Neural cell (in vitro differentiated cells): ENCODE measurements around the gene TACC2. TPM values are rescaled to one million over a fixed set of nuclear protein-coding genes. Genes with fewer than 3 reads are reported as not detected.
"Not testable (repeated sequence)": the region's sequence is repeated elsewhere in the genome, so short reads cannot be mapped to it uniquely, and the experiment has no call there.

Experiments
- H2AFZ ChIP-seq: fragments of 200-600, 300-800 bp; sonication (generic), shearing (Covaris generic); 2 replicates; pipeline ENCODE4 v1.6.0; 2014; ENCODE audit warnings: low read depth, mild to moderate bottlenecking, antibody characterized with exemption, low read length, moderate library complexity
- H3F3A ChIP-seq: fragments of 200-600 bp; shearing (Covaris generic); 2 replicates; pipeline ENCODE4 v1.6.1; 2016; ENCODE audit warnings: mild to moderate bottlenecking, moderate library complexity, mixed read lengths, antibody characterized with exemption, low read length; ENCODE audit not compliant: insufficient read depth, poor library complexity, severe bottlenecking
- H3K27ac ChIP-seq: fragments of 200-600, 300-800 bp; sonication (generic), shearing (Covaris generic); 2 replicates; pipeline ENCODE4 v1.5.1; 2014; ENCODE audit warnings: mild to moderate bottlenecking, low read length, moderate library complexity
- H3K27me3 ChIP-seq: fragments of 300-800, 200-600 bp; sonication (generic), shearing (Covaris generic); 2 replicates; pipeline ENCODE4 v1.6.0; 2014; ENCODE audit warnings: mild to moderate bottlenecking, low read depth, low read length, moderate library complexity; ENCODE audit not compliant: insufficient read depth
- H3K36me3 ChIP-seq: fragments of 300-800, 200-600 bp; sonication (generic), shearing (Covaris generic); 2 replicates; pipeline ENCODE4 v1.5.1; 2014; ENCODE audit warnings: mild to moderate bottlenecking, antibody characterized with exemption, low read length, moderate library complexity; ENCODE audit not compliant: insufficient read depth
- H3K4me2 ChIP-seq: fragments of 300-800, 200-600 bp; sonication (generic), shearing (Covaris generic); 2 replicates; pipeline ENCODE4 v1.6.0; 2014; ENCODE audit warnings: mild to moderate bottlenecking, low read length
- H3K4me3 ChIP-seq: fragments of 300-800, 200-600 bp; sonication (generic), shearing (Covaris generic); 2 replicates; pipeline ENCODE4 v1.5.1; 2014; ENCODE audit warnings: mild to moderate bottlenecking, low read length, moderate library complexity
- H3K79me2 ChIP-seq: fragments of 200-600 bp; shearing (Covaris generic); replicated peaks from 2 replicates; pipeline ENCODE4 v1.6.0; 2014; ENCODE audit warnings: mild to moderate bottlenecking, low read length, moderate library complexity; ENCODE audit not compliant: insufficient read depth
- H3K9ac ChIP-seq: fragments of 300-800, 200-600 bp; sonication (generic), shearing (Covaris generic); 2 replicates; pipeline ENCODE4 v1.6.1; 2016; ENCODE audit warnings: mild to moderate bottlenecking, low read length, mixed read lengths
- H3K9me2 ChIP-seq: fragments of 200-600 bp; shearing (Covaris generic); 2 replicates; pipeline ENCODE4 v1.6.1; 2016; ENCODE audit warnings: mild to moderate bottlenecking, low read length, mixed read lengths; ENCODE audit not compliant: insufficient read depth
- H3K9me3 ChIP-seq: fragments of 200-600, 300-800 bp; sonication (generic), shearing (Covaris generic); 2 replicates; pipeline ENCODE4 v1.6.1; 2016; ENCODE audit warnings: mild to moderate bottlenecking, mixed run types, low read length, moderate library complexity, mixed read lengths
- H4K20me1 ChIP-seq: fragments of 200-600 bp; shearing (Covaris generic); 2 replicates; pipeline ENCODE4 v1.6.1; 2016; ENCODE audit warnings: mild to moderate bottlenecking, mixed run types; ENCODE audit not compliant: insufficient read depth
- EP300 ChIP-seq: fragments of 450-650 bp; conservative IDR thresholded peaks from 2 replicates; pipeline ENCODE4 v1.6.1; 2014; ENCODE audit warnings: antibody characterized with exemption, mild to moderate bottlenecking, moderate library complexity; ENCODE audit not compliant: poor library complexity, severe bottlenecking
- EZH2 ChIP-seq: fragments of 200-600, 300-800 bp; shearing (Covaris generic), sonication (generic); IDR thresholded peaks from 2 replicates; pipeline ENCODE4 v1.6.1; 2014; ENCODE audit warnings: antibody characterized with exemption, low read length, borderline replicate concordance, mild to moderate bottlenecking; ENCODE audit not compliant: insufficient read depth, poor library complexity, severe bottlenecking
- MXI1 ChIP-seq: fragments of 450-650 bp; conservative IDR thresholded peaks from 2 replicates; pipeline ENCODE4 v1.6.1; 2014; ENCODE audit warnings: antibody characterized with exemption, mild to moderate bottlenecking; ENCODE audit not compliant: poor library complexity, severe bottlenecking
- POLR2AphosphoS5 ChIP-seq: IDR thresholded peaks from 2 replicates; pipeline ENCODE4 v1.6.1; 2012
- RAD21 ChIP-seq: fragments of 450-650 bp; conservative IDR thresholded peaks from 2 replicates; pipeline ENCODE4 v1.6.1; 2014; ENCODE audit warnings: antibody characterized with exemption, mild to moderate bottlenecking, moderate library complexity
- REST ChIP-seq: IDR thresholded peaks from 2 replicates; pipeline ENCODE4 v1.6.1; 2012; ENCODE audit warnings: borderline replicate concordance
- SMC3 ChIP-seq: fragments of 450-650 bp; conservative IDR thresholded peaks from 2 replicates; pipeline ENCODE4 v1.6.1; 2014; ENCODE audit warnings: antibody characterized with exemption, mild to moderate bottlenecking, moderate library complexity; ENCODE audit not compliant: poor library complexity
- TAF1 ChIP-seq: IDR thresholded peaks from 2 replicates; pipeline ENCODE4 v1.6.1; 2012; ENCODE audit warnings: low read depth
- polyA plus RNA-seq: library from polyadenylated mRNA; depleted of rRNA; stranded (reverse); fragments of >200 nt; gene quantifications from 2 replicates; pipeline ENCODE4 v1.2.3, GENCODE V29; 2014
- TF ChIP-seq, protein P1 (sequence below): fragments of 450-650 bp; IDR thresholded peaks from 2 replicates; pipeline ENCODE4 v1.5.1; 2014; ENCODE audit warnings: antibody characterized with exemption, mild to moderate bottlenecking, moderate library complexity; ENCODE audit not compliant: poor library complexity, severe bottlenecking

TACC2 gene
- polyA plus RNA-seq, 1 donor from 2014 or later, result 17.6 TPM

DNA sequence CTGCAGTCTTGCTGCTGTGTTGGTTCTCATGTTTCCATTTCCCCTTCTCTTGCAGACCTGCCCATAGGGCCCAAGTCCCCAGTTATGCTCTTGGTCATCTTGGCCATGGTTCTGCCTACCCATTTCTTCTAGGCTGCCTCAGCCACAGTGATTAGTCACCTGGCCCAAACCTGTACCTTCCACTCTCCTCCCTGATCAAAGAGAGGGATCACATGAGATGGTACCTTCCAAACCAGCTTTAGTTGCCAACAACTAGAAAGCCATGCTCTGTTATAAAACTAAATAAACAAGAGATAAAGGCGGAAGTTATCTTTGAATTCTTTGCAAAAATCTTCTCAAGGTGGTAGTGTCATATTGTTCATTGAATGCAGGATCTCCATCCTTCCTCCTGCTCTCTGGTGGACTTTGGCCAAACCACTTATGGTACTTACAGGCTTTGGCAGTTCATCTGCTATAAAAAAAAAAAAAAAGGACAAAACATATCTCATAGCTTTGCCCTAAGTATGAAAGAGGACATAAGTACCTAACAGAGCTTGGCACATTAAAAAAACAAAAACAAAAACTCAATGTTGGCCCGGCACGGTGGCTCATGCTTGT lies 25.8 kb downstream of the TACC2 start:
- TF ChIP-seq REST, result no peak
- no peak for TF ChIP-seq POLR2AphosphoS5
- TF ChIP-seq TAF1, result no peak
- TF ChIP-seq EP300, result no peak
- TF ChIP-seq, protein P1, sequence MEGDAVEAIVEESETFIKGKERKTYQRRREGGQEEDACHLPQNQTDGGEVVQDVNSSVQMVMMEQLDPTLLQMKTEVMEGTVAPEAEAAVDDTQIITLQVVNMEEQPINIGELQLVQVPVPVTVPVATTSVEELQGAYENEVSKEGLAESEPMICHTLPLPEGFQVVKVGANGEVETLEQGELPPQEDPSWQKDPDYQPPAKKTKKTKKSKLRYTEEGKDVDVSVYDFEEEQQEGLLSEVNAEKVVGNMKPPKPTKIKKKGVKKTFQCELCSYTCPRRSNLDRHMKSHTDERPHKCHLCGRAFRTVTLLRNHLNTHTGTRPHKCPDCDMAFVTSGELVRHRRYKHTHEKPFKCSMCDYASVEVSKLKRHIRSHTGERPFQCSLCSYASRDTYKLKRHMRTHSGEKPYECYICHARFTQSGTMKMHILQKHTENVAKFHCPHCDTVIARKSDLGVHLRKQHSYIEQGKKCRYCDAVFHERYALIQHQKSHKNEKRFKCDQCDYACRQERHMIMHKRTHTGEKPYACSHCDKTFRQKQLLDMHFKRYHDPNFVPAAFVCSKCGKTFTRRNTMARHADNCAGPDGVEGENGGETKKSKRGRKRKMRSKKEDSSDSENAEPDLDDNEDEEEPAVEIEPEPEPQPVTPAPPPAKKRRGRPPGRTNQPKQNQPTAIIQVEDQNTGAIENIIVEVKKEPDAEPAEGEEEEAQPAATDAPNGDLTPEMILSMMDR, result no peak
- H3K4me2 ChIP-seq, result no peak overlapping the region
- no peak overlapping the region for H3K4me3 ChIP-seq
- no peaks in the 10 kb centered on the region for H3K9me3 ChIP-seq
- no peaks in the 10 kb centered on the region for H3F3A ChIP-seq
- no peaks in the 10 kb centered on the region for H3K27me3 ChIP-seq
- H3K27ac ChIP-seq, result no peak overlapping the region
- no peaks in the 10 kb centered on the region for H3K9me2 ChIP-seq
- no peaks in the 10 kb centered on the region for H4K20me1 ChIP-seq
- H3K9ac ChIP-seq, result no peak overlapping the region
- no peaks in the 10 kb centered on the region for H3K36me3 ChIP-seq
- no peak overlapping the region for H2AFZ ChIP-seq
- no peaks in the 10 kb centered on the region for H3K79me2 ChIP-seq

DNA sequence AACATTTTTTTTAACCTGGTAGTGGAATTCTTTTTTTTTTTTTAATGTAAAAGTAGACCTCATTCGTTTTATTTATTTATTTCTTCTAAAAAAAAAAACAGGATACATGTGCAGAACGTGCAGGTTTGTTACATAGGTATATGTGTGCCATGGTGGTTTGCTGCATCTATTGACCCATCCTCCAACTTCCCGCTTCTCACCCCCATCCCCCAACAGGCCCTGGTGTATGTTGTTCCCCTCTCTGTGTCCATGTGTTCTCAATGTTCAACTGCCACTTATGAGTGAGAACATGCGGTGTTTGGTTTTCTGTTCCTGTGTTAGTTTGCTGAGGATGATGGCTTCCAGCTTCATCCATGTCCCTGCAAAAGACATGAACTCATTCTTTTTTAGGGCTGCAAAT lies 29.0 kb downstream of the TACC2 start:
- not testable (repeated sequence) for H4K20me1 ChIP-seq, H3K27ac ChIP-seq, H3K9ac ChIP-seq, H3K9me3 ChIP-seq, H3K4me2 ChIP-seq, H2AFZ ChIP-seq, H3K4me3 ChIP-seq, H3K9me2 ChIP-seq, H3F3A ChIP-seq, H3K79me2 ChIP-seq, H3K36me3 ChIP-seq, H3K27me3 ChIP-seq

DNA sequence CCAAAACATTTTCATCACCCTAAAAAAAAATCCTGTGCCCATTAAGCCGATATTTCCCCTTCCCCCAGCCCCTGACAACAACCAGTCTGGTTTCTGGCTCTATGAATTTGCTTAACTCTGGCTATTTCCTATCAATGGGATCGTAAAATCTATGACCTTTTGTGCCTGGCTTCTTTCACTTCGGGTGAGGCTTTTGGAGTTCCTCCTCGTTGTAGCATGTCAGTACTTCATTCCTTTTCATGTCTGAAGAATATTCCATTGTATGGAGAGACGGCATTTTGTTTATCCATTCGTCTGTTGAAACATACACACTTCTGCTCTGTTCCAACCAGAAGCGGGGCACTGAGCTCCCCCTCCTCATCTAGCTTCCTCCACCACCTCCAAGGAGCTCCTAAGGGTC lies 29.5 kb downstream of the TACC2 start:
- Histone ChIP-seq H3K4me2 (no peak overlapping the region), H3K9me2 (no peaks in the 10 kb centered on the region), H3K27me3 (no peaks in the 10 kb centered on the region), H3K9me3 (no peaks in the 10 kb centered on the region), H3K27ac (no peak overlapping the region), H3F3A (no peaks in the 10 kb centered on the region), H3K79me2 (no peaks in the 10 kb centered on the region), H2AFZ (no peak overlapping the region), H4K20me1 (no peaks in the 10 kb centered on the region), H3K4me3 (no peak overlapping the region), H3K9ac (no peak overlapping the region), H3K36me3 (no peaks in the 10 kb centered on the region)
- TF ChIP-seq POLR2AphosphoS5 (no peak), EZH2 (no peak), EP300 (no peak), TAF1 (no peak), RAD21 (no peak), SMC3 (no peak), REST (no peak), MXI1 (no peak)
- TF ChIP-seq, protein P1, result no peak
